Liver (tissue), 3 donors: ENCODE data around the gene ZFYVE28.

Experiments used
- HNF4A ChIP-seq, 2 donors: conservative IDR thresholded peaks; 2 replicates each; pipeline ENCODE4 v1.6.1; 2016; ENCODE audit warnings: antibody characterized with exemption in 2 of 2, mild to moderate bottlenecking in 2 of 2
- SP1 ChIP-seq: IDR thresholded peaks from 2 replicates; pipeline ENCODE4 v1.6.1; 2018; ENCODE audit warnings: antibody characterized with exemption, mild to moderate bottlenecking
- TAF1 ChIP-seq: conservative IDR thresholded peaks from 2 replicates; pipeline ENCODE4 v1.6.1; 2016; ENCODE audit warnings: antibody characterized with exemption, mild to moderate bottlenecking
- YY1 ChIP-seq: IDR thresholded peaks from 2 replicates; pipeline ENCODE4 v1.6.1; 2016; ENCODE audit warnings: antibody characterized with exemption, mild to moderate bottlenecking
- TF ChIP-seq, protein P1 (sequence below): fragments of 150-350 bp; IDR thresholded peaks from 2 replicates; pipeline ENCODE4 v1.5.1; 2017; ENCODE audit warnings: improper control_type of control experiment, low read depth, low read length; ENCODE audit not compliant: missing input control
- TF ChIP-seq, protein P2 (sequence below): IDR thresholded peaks from 2 replicates; pipeline ENCODE4 v1.6.1; 2016; ENCODE audit warnings: antibody characterized with exemption
- TF ChIP-seq, protein P3 (sequence below): IDR thresholded peaks from 2 replicates; pipeline ENCODE4 v1.6.1; 2016; ENCODE audit warnings: antibody characterized with exemption
- TF ChIP-seq, protein P4 (sequence below): IDR thresholded peaks from 2 replicates; pipeline ENCODE4 v1.6.1; 2016; ENCODE audit warnings: antibody characterized with exemption, mild to moderate bottlenecking
- donor health status: healthy.
- donor health status: healthy.

DNA sequence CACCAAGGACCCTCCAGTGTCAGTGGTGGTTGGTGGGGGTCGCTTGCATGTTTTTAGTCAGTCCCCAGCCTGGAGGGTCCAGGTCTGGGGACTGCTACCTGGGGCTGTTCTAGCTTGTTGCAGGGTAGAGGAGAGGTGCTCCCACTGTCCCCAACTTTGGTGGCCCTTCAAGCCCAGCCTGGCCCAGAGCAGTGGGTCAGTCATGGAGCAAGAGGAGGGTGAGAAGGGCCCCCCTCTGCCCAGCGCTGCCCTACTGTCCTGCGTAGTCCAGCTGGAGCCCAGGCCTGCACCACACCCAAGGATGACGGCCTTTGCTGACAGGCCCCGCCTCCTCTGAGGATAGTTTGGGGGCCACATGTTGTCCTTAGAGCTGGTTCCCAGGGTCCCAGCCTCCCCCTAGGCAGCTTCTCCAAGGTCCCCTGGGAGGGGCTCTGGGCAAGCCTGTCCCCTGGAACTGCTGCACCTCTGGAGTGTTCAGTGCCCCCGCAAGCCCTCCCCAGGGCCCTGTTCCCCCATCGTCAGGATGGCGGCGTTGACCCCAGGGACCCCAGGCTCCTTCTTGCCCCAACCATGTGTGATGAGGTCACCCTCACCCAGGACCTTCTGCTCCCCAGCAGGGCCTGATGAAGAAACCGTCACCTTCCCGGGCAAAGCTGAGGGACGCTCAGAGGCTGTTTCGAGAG, 7.1 kb upstream of the ZFYVE28 start:
- TF ChIP-seq, protein P1, sequence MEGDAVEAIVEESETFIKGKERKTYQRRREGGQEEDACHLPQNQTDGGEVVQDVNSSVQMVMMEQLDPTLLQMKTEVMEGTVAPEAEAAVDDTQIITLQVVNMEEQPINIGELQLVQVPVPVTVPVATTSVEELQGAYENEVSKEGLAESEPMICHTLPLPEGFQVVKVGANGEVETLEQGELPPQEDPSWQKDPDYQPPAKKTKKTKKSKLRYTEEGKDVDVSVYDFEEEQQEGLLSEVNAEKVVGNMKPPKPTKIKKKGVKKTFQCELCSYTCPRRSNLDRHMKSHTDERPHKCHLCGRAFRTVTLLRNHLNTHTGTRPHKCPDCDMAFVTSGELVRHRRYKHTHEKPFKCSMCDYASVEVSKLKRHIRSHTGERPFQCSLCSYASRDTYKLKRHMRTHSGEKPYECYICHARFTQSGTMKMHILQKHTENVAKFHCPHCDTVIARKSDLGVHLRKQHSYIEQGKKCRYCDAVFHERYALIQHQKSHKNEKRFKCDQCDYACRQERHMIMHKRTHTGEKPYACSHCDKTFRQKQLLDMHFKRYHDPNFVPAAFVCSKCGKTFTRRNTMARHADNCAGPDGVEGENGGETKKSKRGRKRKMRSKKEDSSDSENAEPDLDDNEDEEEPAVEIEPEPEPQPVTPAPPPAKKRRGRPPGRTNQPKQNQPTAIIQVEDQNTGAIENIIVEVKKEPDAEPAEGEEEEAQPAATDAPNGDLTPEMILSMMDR = no peak
- TF ChIP-seq SP1 (no peak), TAF1 (no peak), HNF4A (conservative IDR thresholded peaks at IDR 0.05) (no peak), YY1 (no peak)
- TF ChIP-seq, protein P2, sequence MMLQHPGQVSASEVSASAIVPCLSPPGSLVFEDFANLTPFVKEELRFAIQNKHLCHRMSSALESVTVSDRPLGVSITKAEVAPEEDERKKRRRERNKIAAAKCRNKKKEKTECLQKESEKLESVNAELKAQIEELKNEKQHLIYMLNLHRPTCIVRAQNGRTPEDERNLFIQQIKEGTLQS = no peak
- TF ChIP-seq, protein P3, sequence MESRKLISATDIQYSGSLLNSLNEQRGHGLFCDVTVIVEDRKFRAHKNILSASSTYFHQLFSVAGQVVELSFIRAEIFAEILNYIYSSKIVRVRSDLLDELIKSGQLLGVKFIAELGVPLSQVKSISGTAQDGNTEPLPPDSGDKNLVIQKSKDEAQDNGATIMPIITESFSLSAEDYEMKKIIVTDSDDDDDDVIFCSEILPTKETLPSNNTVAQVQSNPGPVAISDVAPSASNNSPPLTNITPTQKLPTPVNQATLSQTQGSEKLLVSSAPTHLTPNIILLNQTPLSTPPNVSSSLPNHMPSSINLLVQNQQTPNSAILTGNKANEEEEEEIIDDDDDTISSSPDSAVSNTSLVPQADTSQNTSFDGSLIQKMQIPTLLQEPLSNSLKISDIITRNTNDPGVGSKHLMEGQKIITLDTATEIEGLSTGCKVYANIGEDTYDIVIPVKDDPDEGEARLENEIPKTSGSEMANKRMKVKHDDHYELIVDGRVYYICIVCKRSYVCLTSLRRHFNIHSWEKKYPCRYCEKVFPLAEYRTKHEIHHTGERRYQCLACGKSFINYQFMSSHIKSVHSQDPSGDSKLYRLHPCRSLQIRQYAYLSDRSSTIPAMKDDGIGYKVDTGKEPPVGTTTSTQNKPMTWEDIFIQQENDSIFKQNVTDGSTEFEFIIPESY = no peak
- TF ChIP-seq, protein P4, sequence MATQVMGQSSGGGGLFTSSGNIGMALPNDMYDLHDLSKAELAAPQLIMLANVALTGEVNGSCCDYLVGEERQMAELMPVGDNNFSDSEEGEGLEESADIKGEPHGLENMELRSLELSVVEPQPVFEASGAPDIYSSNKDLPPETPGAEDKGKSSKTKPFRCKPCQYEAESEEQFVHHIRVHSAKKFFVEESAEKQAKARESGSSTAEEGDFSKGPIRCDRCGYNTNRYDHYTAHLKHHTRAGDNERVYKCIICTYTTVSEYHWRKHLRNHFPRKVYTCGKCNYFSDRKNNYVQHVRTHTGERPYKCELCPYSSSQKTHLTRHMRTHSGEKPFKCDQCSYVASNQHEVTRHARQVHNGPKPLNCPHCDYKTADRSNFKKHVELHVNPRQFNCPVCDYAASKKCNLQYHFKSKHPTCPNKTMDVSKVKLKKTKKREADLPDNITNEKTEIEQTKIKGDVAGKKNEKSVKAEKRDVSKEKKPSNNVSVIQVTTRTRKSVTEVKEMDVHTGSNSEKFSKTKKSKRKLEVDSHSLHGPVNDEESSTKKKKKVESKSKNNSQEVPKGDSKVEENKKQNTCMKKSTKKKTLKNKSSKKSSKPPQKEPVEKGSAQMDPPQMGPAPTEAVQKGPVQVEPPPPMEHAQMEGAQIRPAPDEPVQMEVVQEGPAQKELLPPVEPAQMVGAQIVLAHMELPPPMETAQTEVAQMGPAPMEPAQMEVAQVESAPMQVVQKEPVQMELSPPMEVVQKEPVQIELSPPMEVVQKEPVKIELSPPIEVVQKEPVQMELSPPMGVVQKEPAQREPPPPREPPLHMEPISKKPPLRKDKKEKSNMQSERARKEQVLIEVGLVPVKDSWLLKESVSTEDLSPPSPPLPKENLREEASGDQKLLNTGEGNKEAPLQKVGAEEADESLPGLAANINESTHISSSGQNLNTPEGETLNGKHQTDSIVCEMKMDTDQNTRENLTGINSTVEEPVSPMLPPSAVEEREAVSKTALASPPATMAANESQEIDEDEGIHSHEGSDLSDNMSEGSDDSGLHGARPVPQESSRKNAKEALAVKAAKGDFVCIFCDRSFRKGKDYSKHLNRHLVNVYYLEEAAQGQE = no peak
